Astrocyte of the spinal cord (primary cell): ENCODE measurements around the gene EPHA10.

Source experiments
- DNase-seq: peaks from one replicate; pipeline ENCODE4 v3.0.0; 2011; ENCODE audit warnings: low read depth, low spot score
- H3K4me3 ChIP-seq: 2 replicates; pipeline ENCODE4 v1.5.1; 2011; ENCODE audit warnings: low read depth, mild to moderate bottlenecking, low read length, moderate library complexity
- in situ Hi-C: cut with HindIII; loops from 2 replicates; pipeline ENCODE4 v1.10.0; 2017; ENCODE audit warnings: low sequenced_read_pairs
- TF ChIP-seq, protein P1 (sequence below): IDR thresholded peaks from 2 replicates; pipeline ENCODE4 v1.5.1; 2012; ENCODE audit warnings: low read depth, mild to moderate bottlenecking, low read length, inconsistent platforms

EPHA10 gene

DNA sequence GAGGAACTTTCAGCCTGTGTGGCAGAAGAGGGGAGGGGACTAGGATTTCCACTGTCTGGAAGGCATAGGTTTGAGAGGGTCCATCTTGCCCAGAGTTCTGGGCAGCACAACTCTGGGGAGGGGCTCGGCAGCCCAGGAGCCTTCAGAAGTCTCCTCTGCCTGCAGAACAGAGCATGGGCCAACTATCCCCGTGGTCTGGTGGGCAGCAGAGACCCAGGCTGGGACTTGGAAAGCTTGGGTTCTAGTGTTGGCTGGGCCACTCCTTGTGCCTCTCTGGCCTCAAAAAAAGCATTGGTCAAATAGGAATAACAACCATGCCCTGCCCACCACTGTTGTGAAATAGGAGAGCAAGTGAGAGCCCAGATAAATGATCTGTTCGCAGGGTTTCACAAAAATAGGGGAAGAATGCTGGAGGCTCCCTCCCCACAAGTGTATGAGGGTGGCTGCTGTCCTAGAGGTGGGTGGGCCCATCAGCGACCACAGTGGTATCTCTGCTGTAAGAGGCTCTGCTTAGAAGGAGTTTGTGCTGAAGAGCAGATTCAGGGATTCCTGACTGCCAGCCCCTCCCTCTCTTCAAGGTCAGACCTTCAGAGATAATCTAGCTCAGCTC lies 8.9 kb downstream of the EPHA10 start:
- in situ Hi-C loops: no loop called here
- TF ChIP-seq, protein P1, sequence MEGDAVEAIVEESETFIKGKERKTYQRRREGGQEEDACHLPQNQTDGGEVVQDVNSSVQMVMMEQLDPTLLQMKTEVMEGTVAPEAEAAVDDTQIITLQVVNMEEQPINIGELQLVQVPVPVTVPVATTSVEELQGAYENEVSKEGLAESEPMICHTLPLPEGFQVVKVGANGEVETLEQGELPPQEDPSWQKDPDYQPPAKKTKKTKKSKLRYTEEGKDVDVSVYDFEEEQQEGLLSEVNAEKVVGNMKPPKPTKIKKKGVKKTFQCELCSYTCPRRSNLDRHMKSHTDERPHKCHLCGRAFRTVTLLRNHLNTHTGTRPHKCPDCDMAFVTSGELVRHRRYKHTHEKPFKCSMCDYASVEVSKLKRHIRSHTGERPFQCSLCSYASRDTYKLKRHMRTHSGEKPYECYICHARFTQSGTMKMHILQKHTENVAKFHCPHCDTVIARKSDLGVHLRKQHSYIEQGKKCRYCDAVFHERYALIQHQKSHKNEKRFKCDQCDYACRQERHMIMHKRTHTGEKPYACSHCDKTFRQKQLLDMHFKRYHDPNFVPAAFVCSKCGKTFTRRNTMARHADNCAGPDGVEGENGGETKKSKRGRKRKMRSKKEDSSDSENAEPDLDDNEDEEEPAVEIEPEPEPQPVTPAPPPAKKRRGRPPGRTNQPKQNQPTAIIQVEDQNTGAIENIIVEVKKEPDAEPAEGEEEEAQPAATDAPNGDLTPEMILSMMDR: no peak
- no peak overlapping the region for H3K4me3 ChIP-seq
- DNase-seq: no peak

GRCh38 chr1:37755290-37755689 lies 9.6 kb downstream of the EPHA10 start:
- no peak for DNase-seq
- in situ Hi-C loops: no loop called here
- no peak overlapping the region for H3K4me3 ChIP-seq
- TF ChIP-seq, protein P1: no peak

DNA sequence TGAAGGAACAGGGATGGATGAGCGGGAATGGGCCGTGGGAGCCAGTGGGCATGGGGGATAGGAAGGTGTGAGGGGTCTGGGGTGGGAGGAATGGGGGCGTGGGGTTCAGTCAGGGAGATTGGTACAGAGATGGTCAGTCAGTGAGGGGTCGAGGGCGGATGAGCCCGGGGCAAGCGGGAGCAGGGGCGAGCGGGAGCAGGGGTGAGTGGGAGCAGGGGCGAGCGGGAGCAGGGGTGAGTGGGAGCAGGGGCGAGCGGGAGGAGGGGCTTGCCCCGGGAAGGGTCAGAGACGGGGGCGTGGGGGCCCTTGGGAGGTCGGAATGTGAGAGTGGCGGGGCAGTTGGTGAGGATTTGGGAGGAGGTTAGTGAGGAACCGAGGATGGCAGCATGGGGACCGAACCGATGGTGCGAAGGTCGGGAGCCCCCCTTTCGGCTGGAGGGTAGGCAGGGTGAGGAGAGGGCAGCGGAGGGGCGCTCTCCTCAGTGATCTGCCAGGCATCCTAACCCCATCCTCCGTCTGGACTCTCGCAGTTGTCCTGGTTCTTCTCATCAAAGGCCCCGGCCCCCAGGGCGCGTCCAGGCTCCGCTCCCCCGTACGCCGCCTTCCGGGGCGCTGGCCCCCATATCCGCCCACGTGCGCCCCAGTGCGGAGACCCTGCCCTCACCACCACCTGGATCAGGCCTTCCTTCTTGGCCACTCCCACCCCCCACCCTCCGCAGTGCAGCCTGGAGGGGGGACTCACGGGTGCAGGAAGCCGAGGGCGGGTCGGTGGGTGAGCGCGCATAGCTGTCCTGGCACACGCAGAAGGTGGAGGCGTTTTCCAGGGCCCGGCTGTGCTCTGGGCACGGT lies 11.2 kb downstream of the EPHA10 start:
- TF ChIP-seq, protein P1: no peak
- no peak for DNase-seq
- in situ Hi-C loops: no loop called here
- H3K4me3 ChIP-seq: no peak overlapping the region

DNA sequence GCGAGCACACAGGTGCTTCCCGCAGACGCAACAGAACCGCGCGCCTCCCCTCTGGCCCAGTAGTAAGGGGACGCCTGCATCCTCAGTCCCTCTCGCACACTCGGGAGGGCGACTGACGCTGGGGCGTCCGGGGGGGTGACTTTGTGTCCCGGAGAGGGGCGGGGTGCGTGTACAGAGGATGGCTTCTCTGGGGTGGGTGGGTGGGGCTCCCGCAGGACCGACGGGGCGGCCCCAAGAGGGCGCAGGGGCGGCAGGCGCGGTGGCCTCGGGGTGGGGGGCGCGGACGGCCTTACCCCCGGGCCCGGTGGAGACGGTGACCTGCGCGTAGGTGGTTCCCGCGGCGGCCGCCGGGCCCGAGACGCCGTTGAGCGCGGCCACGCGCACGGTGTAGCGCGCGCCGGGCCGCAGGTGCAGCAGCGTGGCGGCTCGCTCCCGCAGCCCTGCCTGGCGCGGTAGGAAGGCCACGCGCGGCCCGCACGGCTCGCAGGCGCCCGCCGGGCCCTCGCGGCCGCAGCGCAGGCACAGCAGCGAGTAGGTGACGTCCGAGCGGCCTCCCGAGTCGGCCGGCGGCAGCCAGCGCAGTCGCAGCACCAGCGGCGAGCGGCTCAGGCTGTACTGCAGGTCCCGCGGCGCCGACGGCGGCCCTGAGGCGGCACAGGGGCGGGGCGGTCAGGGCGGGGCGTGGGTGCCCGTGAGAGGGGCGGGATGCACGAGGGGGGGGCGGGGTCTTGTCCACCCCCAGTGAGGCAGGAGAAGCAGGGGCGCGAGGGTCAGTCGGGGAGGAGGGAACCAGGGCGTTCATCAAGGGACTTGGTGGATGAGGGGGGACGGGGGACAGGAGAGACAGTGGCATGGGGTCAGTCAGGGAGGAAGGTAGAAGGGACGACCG lies 12.1 kb downstream of the EPHA10 start:
- H3K4me3 ChIP-seq: no peak overlapping the region
- DNase-seq: no peak
- in situ Hi-C loops: no loop called here
- TF ChIP-seq, protein P1: no peak

GRCh38 chr1:37752213-37752582 lies 12.7 kb downstream of the EPHA10 start:
- DNase-seq: no peak
- in situ Hi-C loops: no loop called here
- TF ChIP-seq, protein P1: no peak
- no peak overlapping the region for H3K4me3 ChIP-seq

GRCh38 chr1:37748565-37748964 lies 16.4 kb downstream of the EPHA10 start:
- no peak overlapping the region for H3K4me3 ChIP-seq
- in situ Hi-C loops: no loop called here
- DNase-seq: no peak
- TF ChIP-seq, protein P1: no peak
